Measurements from ENCODE around the gene CDCA5. TPM values are rescaled to one million over a fixed set of nuclear protein-coding genes. Genes with fewer than 3 reads are reported as not detected.

The CDCA5 gene
- total and polyA plus RNA-seq, 2 donors, result 1.2 to 3.9 TPM

- DNase-seq (ENCODE audit: extremely low spot score), result no peak
- H3K4me3 ChIP-seq (ENCODE audit: low read depth, low read length), result no peak overlapping the region
- 91% methylated on average over 4 of the region's 4 CpGs for WGBS
- H3K4me1 ChIP-seq (ENCODE audit: insufficient read depth), result no peaks in the 10 kb centered on the region
- peaks cover 5% of the 10 kb centered on the region for H3K36me3 ChIP-seq (ENCODE audit: insufficient read depth)
- no peak overlapping the region for H3K27ac ChIP-seq (ENCODE audit: low read depth)
Observed at GRCh38 chr11:65085446-65085845, 1.6 kb upstream of the CDCA5 start.

GRCh38 chr11:65084598-65085375 is 947 bp upstream of the CDCA5 start:
- H3K4me3 ChIP-seq (ENCODE audit: low read depth, low read length), result peak overlapping the region; percentile 68
- 41% methylated on average over 23 of the region's 23 CpGs for WGBS
- no peaks in the 10 kb centered on the region for H3K4me1 ChIP-seq (ENCODE audit: insufficient read depth)
- H3K36me3 ChIP-seq (ENCODE audit: insufficient read depth), result peaks cover 5% of the 10 kb centered on the region
- DNase-seq (ENCODE audit: extremely low spot score), result no peak
- peak overlapping the region; percentile 98 for H3K27ac ChIP-seq (ENCODE audit: low read depth)

GRCh38 chr11:65083134-65083833 is 556 bp downstream of the CDCA5 start:
- peaks cover 5% of the 10 kb centered on the region for H3K36me3 ChIP-seq (ENCODE audit: insufficient read depth)
- H3K4me3 ChIP-seq (ENCODE audit: low read depth, low read length), result peak overlapping the region; percentile 68
- no peaks in the 10 kb centered on the region for H3K4me1 ChIP-seq (ENCODE audit: insufficient read depth)
- H3K27ac ChIP-seq (ENCODE audit: low read depth), result peak overlapping the region; percentile 53
- DNase-seq (ENCODE audit: extremely low spot score), result no peak
- WGBS, result 5% methylated on average over 13 of the region's 13 CpGs

- H3K36me3 ChIP-seq (ENCODE audit: insufficient read depth), result no peaks in the 10 kb centered on the region
Observed at GRCh38 chr11:65078786-65079342, 5.0 kb downstream of the CDCA5 start.

GRCh38 chr11:65078151-65078550 is 5.7 kb downstream of the CDCA5 start:
- WGBS, result 60% methylated on average over 3 of the region's 3 CpGs
- no peaks in the 10 kb centered on the region for H3K4me1 ChIP-seq (ENCODE audit: insufficient read depth)
- no peak for DNase-seq (ENCODE audit: extremely low spot score)
- no peaks in the 10 kb centered on the region for H3K36me3 ChIP-seq (ENCODE audit: insufficient read depth)
- no peak overlapping the region for H3K27ac ChIP-seq (ENCODE audit: low read depth)
- no peak overlapping the region for H3K4me3 ChIP-seq (ENCODE audit: low read depth, low read length)

More at GRCh38 chr11:65078786-65079342, 5.0 kb downstream of the CDCA5 start:
- no peak overlapping the region for H3K4me3 ChIP-seq (ENCODE audit: low read depth, low read length)
- no peak for DNase-seq (ENCODE audit: extremely low spot score)
- H3K27ac ChIP-seq (ENCODE audit: low read depth), result no peak overlapping the region
- WGBS, result 93% methylated on average over 9 of the region's 9 CpGs
- no peaks in the 10 kb centered on the region for H3K4me1 ChIP-seq (ENCODE audit: insufficient read depth)

- no peaks in the 10 kb centered on the region for H3K36me3 ChIP-seq (ENCODE audit: insufficient read depth)
- 63% methylated on average over 4 of the region's 4 CpGs for WGBS
- no peak overlapping the region for H3K27ac ChIP-seq (ENCODE audit: low read depth)
- no peak for DNase-seq (ENCODE audit: extremely low spot score)
- no peaks in the 10 kb centered on the region for H3K4me1 ChIP-seq (ENCODE audit: insufficient read depth)
- H3K4me3 ChIP-seq (ENCODE audit: low read depth, low read length), result no peak overlapping the region
Observed at GRCh38 chr11:65077451-65077850, 6.4 kb downstream of the CDCA5 start.

- no peaks in the 10 kb centered on the region for H3K36me3 ChIP-seq (ENCODE audit: insufficient read depth)
- no peak overlapping the region for H3K27ac ChIP-seq (ENCODE audit: low read depth)
- DNase-seq (ENCODE audit: extremely low spot score), result no peak
- H3K4me1 ChIP-seq (ENCODE audit: insufficient read depth), result no peaks in the 10 kb centered on the region
- H3K4me3 ChIP-seq (ENCODE audit: low read depth, low read length), result no peak overlapping the region
- 58% methylated on average over 1 of the region's 1 CpG for WGBS
Observed at GRCh38 chr11:65072631-65072966, 11.2 kb downstream of the CDCA5 start.

GRCh38 chr11:65071907-65072630 is 11.8 kb downstream of the CDCA5 start:
- WGBS, result 66% methylated on average over 4 of the region's 4 CpGs
- H3K4me1 ChIP-seq (ENCODE audit: insufficient read depth), result no peaks in the 10 kb centered on the region
- H3K4me3 ChIP-seq (ENCODE audit: low read depth, low read length), result no peak overlapping the region
- no peak for DNase-seq (ENCODE audit: extremely low spot score)
- H3K36me3 ChIP-seq (ENCODE audit: insufficient read depth), result no peaks in the 10 kb centered on the region
- no peak overlapping the region for H3K27ac ChIP-seq (ENCODE audit: low read depth)

- Histone ChIP-seq H3K27ac (ENCODE audit: low read depth) (no peak overlapping the region), H3K36me3 (ENCODE audit: insufficient read depth) (no peaks in the 10 kb centered on the region), H3K4me3 (ENCODE audit: low read depth, low read length) (no peak overlapping the region), H3K4me1 (ENCODE audit: insufficient read depth) (no peaks in the 10 kb centered on the region)
- WGBS, result 65% methylated on average over 9 of the region's 9 CpGs
- no peak for DNase-seq (ENCODE audit: extremely low spot score)
Observed at GRCh38 chr11:65069217-65069616, 14.6 kb downstream of the CDCA5 start.

GRCh38 chr11:65067446-65067845 is 16.4 kb downstream of the CDCA5 start:
- no peak overlapping the region for H3K27ac ChIP-seq (ENCODE audit: low read depth)
- no peaks in the 10 kb centered on the region for H3K4me1 ChIP-seq (ENCODE audit: insufficient read depth)
- DNase-seq (ENCODE audit: extremely low spot score), result no peak
- 76% methylated on average over 10 of the region's 10 CpGs for WGBS
- H3K4me3 ChIP-seq (ENCODE audit: low read depth, low read length), result no peak overlapping the region
- H3K36me3 ChIP-seq (ENCODE audit: insufficient read depth), result no peaks in the 10 kb centered on the region

- Histone ChIP-seq H3K27ac (ENCODE audit: low read depth) (no peak overlapping the region), H3K4me1 (ENCODE audit: insufficient read depth) (no peaks in the 10 kb centered on the region), H3K4me3 (ENCODE audit: low read depth, low read length) (no peak overlapping the region), H3K36me3 (ENCODE audit: insufficient read depth) (no peaks in the 10 kb centered on the region)
- 66% methylated on average over 4 of the region's 4 CpGs for WGBS
- no peak for DNase-seq (ENCODE audit: extremely low spot score)
Observed at GRCh38 chr11:65066805-65067291, 17.0 kb downstream of the CDCA5 start.

- 70% methylated on average over 11 of the region's 11 CpGs for WGBS
- Histone ChIP-seq H3K27ac (ENCODE audit: low read depth) (no peak overlapping the region), H3K4me1 (ENCODE audit: insufficient read depth) (no peaks in the 10 kb centered on the region), H3K4me3 (ENCODE audit: low read depth, low read length) (no peak overlapping the region), H3K36me3 (ENCODE audit: insufficient read depth) (no peaks in the 10 kb centered on the region)
- DNase-seq (ENCODE audit: extremely low spot score), result no peak
Observed at GRCh38 chr11:65066315-65066714, 17.5 kb downstream of the CDCA5 start.

- 72% methylated on average over 7 of the region's 7 CpGs for WGBS
- Histone ChIP-seq H3K4me3 (ENCODE audit: low read depth, low read length) (no peak overlapping the region), H3K27ac (ENCODE audit: low read depth) (no peak overlapping the region)
Observed at GRCh38 chr11:65065851-65066250, 18.0 kb downstream of the CDCA5 start.

More at GRCh38 chr11:65065851-65066250, 18.0 kb downstream of the CDCA5 start:
- Histone ChIP-seq H3K36me3 (ENCODE audit: insufficient read depth) (no peaks in the 10 kb centered on the region), H3K4me1 (ENCODE audit: insufficient read depth) (no peaks in the 10 kb centered on the region)
- no peak for DNase-seq (ENCODE audit: extremely low spot score)
